GM21737 (cell line): ENCODE data around the gene MC3R.

ENCODE experiments used
- ATAC-seq: cut with Tn5 transposase; IDR thresholded peaks from one replicate; pipeline ENCODE4 v1.9.1; 2021; ENCODE audit warnings: mild to moderate bottlenecking, moderate library complexity; ENCODE audit not compliant: unreplicated experiment

MC3R gene

GRCh38 chr20:56249244-56249955 is 868 bp downstream of the MC3R start:
- no peak for ATAC-seq

GRCh38 chr20:56249956-56250355 is 1.4 kb downstream of the MC3R start:
- ATAC-seq = no peak

- no peak for ATAC-seq
Measured at GRCh38 chr20:56257604-56258003, 9.1 kb downstream of the MC3R start.

GRCh38 chr20:56259948-56260347 is 11.4 kb downstream of the MC3R start:
- no peak for ATAC-seq

GRCh38 chr20:56268536-56268935 is 20.0 kb downstream of the MC3R start:
- no peak for ATAC-seq

- no peak for ATAC-seq
Measured at GRCh38 chr20:56271974-56272373, 23.4 kb downstream of the MC3R start.

GRCh38 chr20:56273491-56273890 is 25.0 kb downstream of the MC3R start:
- no peak for ATAC-seq

GRCh38 chr20:56274156-56274555 is 25.6 kb downstream of the MC3R start:
- no peak for ATAC-seq

- ATAC-seq = no peak
Measured at GRCh38 chr20:56278196-56278595, 29.7 kb downstream of the MC3R start.

GRCh38 chr20:56285496-56285895 is 37.0 kb downstream of the MC3R start:
- no peak for ATAC-seq

GRCh38 chr20:56289652-56290051 is 41.1 kb downstream of the MC3R start:
- no peak for ATAC-seq

- ATAC-seq = no peak
Measured at GRCh38 chr20:56299362-56299761, 50.8 kb downstream of the MC3R start.
